K562 (cell line): ENCODE results near the gene HOXB1. TPM values are rescaled to one million over a fixed set of nuclear protein-coding genes. Genes with fewer than 3 reads are reported as not detected.

Experiments
- HDAC1 ChIP-seq, 2 experiments: fragments of 450-650 bp; IDR thresholded peaks; 2 replicates each; pipeline ENCODE4 v1.6.1; 2016 to 2017; ENCODE audit warnings: inconsistent platforms in 1 of 2, mild to moderate bottlenecking in 1 of 2, moderate library complexity in 1 of 2
- KDM5B ChIP-seq: fragments of 200-600 bp; sonication (generic); IDR thresholded peaks from 2 replicates; pipeline ENCODE4 v1.6.1; 2012; ENCODE audit warnings: low read depth, mild to moderate bottlenecking, moderate library complexity, low read length, control low read depth, inconsistent platforms; ENCODE audit not compliant: insufficient replicate concordance
- NRF1 ChIP-seq, 2 experiments: fragments of 450-650 bp; IDR thresholded peaks in 1 of 2; conservative IDR thresholded peaks in 1 of 2; 2 replicates each; pipeline ENCODE4 v1.6.1; 2014; ENCODE audit warnings: mild to moderate bottlenecking in 2 of 2
- PCBP1 ChIP-seq: fragments of 200-400 bp; formaldehyde crosslinking; IDR thresholded peaks from 2 replicates; pipeline ENCODE4 v1.6.1; 2018; ENCODE audit warnings: mild to moderate bottlenecking, low read depth, low read length; ENCODE audit not compliant: poor library complexity, severe bottlenecking
- RB1 ChIP-seq: fragments of 450-650 bp; IDR thresholded peaks from 2 replicates; pipeline ENCODE4 v1.6.1; 2017; ENCODE audit warnings: low read depth, mild to moderate bottlenecking
- RBBP5 ChIP-seq: fragments of 200-600 bp; sonication (generic); IDR thresholded peaks from 2 replicates; pipeline ENCODE4 v1.6.1; 2012; ENCODE audit warnings: borderline replicate concordance, mild to moderate bottlenecking, low read length, control low read depth, inconsistent platforms; ENCODE audit not compliant: insufficient read depth, poor library complexity, severe bottlenecking
- RBM34 ChIP-seq: fragments of 200-400 bp; formaldehyde crosslinking; IDR thresholded peaks from 2 replicates; pipeline ENCODE4 v1.6.1; 2018; ENCODE audit warnings: low read length, borderline replicate concordance; ENCODE audit not compliant: insufficient read depth
- SAP30 ChIP-seq: fragments of 200-600 bp; sonication (generic); IDR thresholded peaks from 2 replicates; pipeline ENCODE4 v1.6.1; 2012; ENCODE audit warnings: borderline replicate concordance, low read depth, mild to moderate bottlenecking, moderate library complexity, low read length, control low read depth, inconsistent platforms; ENCODE audit not compliant: insufficient read depth, poor library complexity, severe bottlenecking
- ZBTB1 ChIP-seq: sonication (generic); formaldehyde crosslinking; IDR thresholded peaks from 2 replicates; pipeline ENCODE4 v1.8.1; 2023; ENCODE audit warnings: missing genetic modification reagents, low read depth, mild to moderate bottlenecking, borderline replicate concordance
- ZNF561 ChIP-seq: fragments of 450-650 bp; formaldehyde crosslinking; conservative IDR thresholded peaks from 2 replicates; pipeline ENCODE4 v1.4.0; 2020; ENCODE audit warnings: mild to moderate bottlenecking, moderate library complexity
- polyA plus RNA-seq, 8 experiments: library from polyadenylated mRNA; depleted of rRNA in 4 of 8; stranded (reverse) in 5 of 8; unstranded in 3 of 8; fragments of >200 nt; fragmentation: Nextera tagmentation in 2 of 8; fragmentation: Illumina TruSeq in 1 of 8; extraction: Ambion mirVana in 2 of 8; extraction: Trizol in 1 of 8; gene quantifications; 2 replicates each; pipeline versions ENCODE4 v1.2.1 to v1.2.3, GENCODE V29; 2011 to 2014; ENCODE audit warnings: inconsistent platforms in 1 of 8, missing spikeins in 1 of 8
- total RNA-seq, 7 experiments: library from RNA; depleted of rRNA in 6 of 7; stranded (reverse); fragments of >200 nt in 6 of 7; fragmentation: Illumina TruSeq in 2 of 7; extraction: Trizol in 2 of 7; gene quantifications; 2 replicates each; pipeline versions ENCODE4 v1.2.1 to v1.2.3, GENCODE V29; 2011 to 2021; ENCODE audit warnings: low replicate concordance in 1 of 7
- TF ChIP-seq, protein P1 (sequence below): fragments of 450-650 bp; IDR thresholded peaks from 2 replicates; pipeline ENCODE4 v1.6.1; 2017; ENCODE audit warnings: antibody characterized with exemption, mild to moderate bottlenecking
- TF ChIP-seq, protein P2 (sequence below): sonication (generic); formaldehyde crosslinking; IDR thresholded peaks from 2 replicates; pipeline ENCODE4 v1.8.0; 2023; ENCODE audit warnings: mild to moderate bottlenecking, missing genetic modification reagents
- TF ChIP-seq, protein P3 (sequence below), 2 experiments: fragments of 450-650 bp in 1 of 2; IDR thresholded peaks; 2 replicates each; pipeline ENCODE4 v1.6.1; 2011 to 2017; ENCODE audit warnings: low read depth in 2 of 2, antibody characterized with exemption in 1 of 2, borderline replicate concordance in 1 of 2, low read length in 1 of 2, mild to moderate bottlenecking in 1 of 2, mixed read lengths in 1 of 2; ENCODE audit not compliant: control insufficient read depth in 1 of 2

Gene HOXB1
- total and polyA plus RNA-seq, 9 of the 15 experiments (the other 6 are each of a cell fraction or from before 2014, with no cell fraction given): 0.04 TPM; not detected in 8

DNA sequence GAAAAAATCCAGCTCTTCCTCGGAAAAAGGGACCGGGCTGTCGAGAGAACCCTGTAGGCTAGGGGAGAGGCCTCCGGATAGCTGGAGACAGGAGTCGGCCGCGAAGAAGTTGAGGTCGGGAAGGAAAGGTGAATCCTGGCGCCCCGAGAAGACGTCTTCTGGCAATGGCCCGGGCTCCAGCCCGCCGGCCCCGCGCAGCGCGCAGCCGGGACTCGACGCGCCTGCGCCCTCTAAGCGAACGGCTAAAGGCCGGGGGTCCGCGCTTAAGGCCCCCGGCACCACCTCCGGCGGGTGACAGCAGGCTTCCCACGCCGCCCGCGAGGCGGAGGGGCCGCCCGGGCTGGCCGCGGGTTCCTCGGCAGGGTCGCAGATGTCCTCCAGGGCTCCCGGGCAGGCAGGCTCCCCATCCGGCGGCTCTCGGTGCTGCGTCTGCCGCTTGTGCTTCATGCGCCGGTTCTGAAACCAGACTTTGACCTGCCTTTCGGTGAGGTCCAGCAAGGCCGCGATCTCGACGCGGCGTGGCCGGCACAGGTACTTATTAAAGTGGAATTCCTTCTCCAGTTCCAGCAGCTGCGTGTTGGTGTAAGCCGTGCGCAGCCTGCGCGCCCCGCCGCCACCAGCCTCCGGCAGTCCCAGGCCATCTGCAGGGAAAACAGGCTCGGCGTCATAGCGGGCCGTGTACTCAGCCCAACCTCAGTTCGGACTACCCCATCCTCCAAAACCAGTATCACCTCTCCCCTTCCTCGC is 12.5 kb upstream of the HOXB1 start (continued):
- TF ChIP-seq RBM34 (no peak), PCBP1 (peak; percentile 70), RBBP5 (peak; percentile 99), KDM5B (peak; percentile 37), SAP30 (peak; percentile 77), HDAC1 (IDR thresholded peaks at IDR 0.05) (no peak), ZBTB1 (CRISPR knock-in tag) (peak; percentile 56; the same call in 1 of the 2 replicates), ZNF561 (CRISPR knock-in tag) (no peak), NRF1 (conservative IDR thresholded peaks at IDR 0.05 in 1 of 2, IDR thresholded peaks at IDR 0.05 in 1 of 2) (peak; percentile 71 to 77), RB1 (0 out of 2 replicates have a peak, but pooled peaks have one; percentile 44)
- TF ChIP-seq, protein P1, sequence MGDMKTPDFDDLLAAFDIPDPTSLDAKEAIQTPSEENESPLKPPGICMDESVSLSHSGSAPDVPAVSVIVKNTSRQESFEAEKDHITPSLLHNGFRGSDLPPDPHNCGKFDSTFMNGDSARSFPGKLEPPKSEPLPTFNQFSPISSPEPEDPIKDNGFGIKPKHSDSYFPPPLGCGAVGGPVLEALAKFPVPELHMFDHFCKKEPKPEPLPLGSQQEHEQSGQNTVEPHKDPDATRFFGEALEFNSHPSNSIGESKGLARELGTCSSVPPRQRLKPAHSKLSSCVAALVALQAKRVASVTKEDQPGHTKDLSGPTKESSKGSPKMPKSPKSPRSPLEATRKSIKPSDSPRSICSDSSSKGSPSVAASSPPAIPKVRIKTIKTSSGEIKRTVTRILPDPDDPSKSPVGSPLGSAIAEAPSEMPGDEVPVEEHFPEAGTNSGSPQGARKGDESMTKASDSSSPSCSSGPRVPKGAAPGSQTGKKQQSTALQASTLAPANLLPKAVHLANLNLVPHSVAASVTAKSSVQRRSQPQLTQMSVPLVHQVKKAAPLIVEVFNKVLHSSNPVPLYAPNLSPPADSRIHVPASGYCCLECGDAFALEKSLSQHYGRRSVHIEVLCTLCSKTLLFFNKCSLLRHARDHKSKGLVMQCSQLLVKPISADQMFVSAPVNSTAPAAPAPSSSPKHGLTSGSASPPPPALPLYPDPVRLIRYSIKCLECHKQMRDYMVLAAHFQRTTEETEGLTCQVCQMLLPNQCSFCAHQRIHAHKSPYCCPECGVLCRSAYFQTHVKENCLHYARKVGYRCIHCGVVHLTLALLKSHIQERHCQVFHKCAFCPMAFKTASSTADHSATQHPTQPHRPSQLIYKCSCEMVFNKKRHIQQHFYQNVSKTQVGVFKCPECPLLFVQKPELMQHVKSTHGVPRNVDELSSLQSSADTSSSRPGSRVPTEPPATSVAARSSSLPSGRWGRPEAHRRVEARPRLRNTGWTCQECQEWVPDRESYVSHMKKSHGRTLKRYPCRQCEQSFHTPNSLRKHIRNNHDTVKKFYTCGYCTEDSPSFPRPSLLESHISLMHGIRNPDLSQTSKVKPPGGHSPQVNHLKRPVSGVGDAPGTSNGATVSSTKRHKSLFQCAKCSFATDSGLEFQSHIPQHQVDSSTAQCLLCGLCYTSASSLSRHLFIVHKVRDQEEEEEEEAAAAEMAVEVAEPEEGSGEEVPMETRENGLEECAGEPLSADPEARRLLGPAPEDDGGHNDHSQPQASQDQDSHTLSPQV: no peak
- TF ChIP-seq, protein P2, sequence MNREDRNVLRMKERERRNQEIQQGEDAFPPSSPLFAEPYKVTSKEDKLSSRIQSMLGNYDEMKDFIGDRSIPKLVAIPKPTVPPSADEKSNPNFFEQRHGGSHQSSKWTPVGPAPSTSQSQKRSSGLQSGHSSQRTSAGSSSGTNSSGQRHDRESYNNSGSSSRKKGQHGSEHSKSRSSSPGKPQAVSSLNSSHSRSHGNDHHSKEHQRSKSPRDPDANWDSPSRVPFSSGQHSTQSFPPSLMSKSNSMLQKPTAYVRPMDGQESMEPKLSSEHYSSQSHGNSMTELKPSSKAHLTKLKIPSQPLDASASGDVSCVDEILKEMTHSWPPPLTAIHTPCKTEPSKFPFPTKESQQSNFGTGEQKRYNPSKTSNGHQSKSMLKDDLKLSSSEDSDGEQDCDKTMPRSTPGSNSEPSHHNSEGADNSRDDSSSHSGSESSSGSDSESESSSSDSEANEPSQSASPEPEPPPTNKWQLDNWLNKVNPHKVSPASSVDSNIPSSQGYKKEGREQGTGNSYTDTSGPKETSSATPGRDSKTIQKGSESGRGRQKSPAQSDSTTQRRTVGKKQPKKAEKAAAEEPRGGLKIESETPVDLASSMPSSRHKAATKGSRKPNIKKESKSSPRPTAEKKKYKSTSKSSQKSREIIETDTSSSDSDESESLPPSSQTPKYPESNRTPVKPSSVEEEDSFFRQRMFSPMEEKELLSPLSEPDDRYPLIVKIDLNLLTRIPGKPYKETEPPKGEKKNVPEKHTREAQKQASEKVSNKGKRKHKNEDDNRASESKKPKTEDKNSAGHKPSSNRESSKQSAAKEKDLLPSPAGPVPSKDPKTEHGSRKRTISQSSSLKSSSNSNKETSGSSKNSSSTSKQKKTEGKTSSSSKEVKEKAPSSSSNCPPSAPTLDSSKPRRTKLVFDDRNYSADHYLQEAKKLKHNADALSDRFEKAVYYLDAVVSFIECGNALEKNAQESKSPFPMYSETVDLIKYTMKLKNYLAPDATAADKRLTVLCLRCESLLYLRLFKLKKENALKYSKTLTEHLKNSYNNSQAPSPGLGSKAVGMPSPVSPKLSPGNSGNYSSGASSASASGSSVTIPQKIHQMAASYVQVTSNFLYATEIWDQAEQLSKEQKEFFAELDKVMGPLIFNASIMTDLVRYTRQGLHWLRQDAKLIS (CRISPR knock-in tag): peak; percentile 58; the same call in 1 of the 2 replicates
- TF ChIP-seq, protein P3, sequence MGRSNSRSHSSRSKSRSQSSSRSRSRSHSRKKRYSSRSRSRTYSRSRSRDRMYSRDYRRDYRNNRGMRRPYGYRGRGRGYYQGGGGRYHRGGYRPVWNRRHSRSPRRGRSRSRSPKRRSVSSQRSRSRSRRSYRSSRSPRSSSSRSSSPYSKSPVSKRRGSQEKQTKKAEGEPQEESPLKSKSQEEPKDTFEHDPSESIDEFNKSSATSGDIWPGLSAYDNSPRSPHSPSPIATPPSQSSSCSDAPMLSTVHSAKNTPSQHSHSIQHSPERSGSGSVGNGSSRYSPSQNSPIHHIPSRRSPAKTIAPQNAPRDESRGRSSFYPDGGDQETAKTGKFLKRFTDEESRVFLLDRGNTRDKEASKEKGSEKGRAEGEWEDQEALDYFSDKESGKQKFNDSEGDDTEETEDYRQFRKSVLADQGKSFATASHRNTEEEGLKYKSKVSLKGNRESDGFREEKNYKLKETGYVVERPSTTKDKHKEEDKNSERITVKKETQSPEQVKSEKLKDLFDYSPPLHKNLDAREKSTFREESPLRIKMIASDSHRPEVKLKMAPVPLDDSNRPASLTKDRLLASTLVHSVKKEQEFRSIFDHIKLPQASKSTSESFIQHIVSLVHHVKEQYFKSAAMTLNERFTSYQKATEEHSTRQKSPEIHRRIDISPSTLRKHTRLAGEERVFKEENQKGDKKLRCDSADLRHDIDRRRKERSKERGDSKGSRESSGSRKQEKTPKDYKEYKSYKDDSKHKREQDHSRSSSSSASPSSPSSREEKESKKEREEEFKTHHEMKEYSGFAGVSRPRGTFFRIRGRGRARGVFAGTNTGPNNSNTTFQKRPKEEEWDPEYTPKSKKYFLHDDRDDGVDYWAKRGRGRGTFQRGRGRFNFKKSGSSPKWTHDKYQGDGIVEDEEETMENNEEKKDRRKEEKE (IDR thresholded peaks at IDR 0.05; ENCODE audit: borderline replicate concordance in 1 of 2, control insufficient read depth in 1 of 2, low read depth in 2 of 2, low read length in 1 of 2): 0 out of 4 replicates have a peak, but pooled peaks of 1 of the 2 experiments have one; percentile 40
